ENCODE data around the gene SLC45A3.
A peak's percentile ranks its signal among the peaks of the same experiment; 100 is the strongest.

Gene SLC45A3

GRCh38 chr1:205714190-205714905 lies 34.0 kb upstream of the SLC45A3 start:
- Histone ChIP-seq H3K27me3 (ENCODE audit: control insufficient read depth, insufficient read depth, low read length, poor library complexity, severe bottlenecking) (no peaks in the 10 kb centered on the region), H3K4me1 (ENCODE audit: control insufficient read depth, insufficient read depth, low read length) (peaks cover 5% of the 10 kb centered on the region), H3K4me3 (ENCODE audit: insufficient read depth, low read depth, low read length) (no peak overlapping the region), H3K36me3 (ENCODE audit: control insufficient read depth, insufficient read depth, low read length) (peaks cover 20% of the 10 kb centered on the region), H3K9me3 (ENCODE audit: control insufficient read depth, low read length) (no peaks in the 10 kb centered on the region), H3K27ac (ENCODE audit: insufficient read depth, low read depth, low read length, poor library complexity, severe bottlenecking) (peak overlapping the region; percentile 62)
- WGBS, 2 experiments, result 93 to 94% methylated on average over 5 of the region's 5 CpGs

- Histone ChIP-seq H3K27me3 (ENCODE audit: control insufficient read depth, insufficient read depth, low read length, poor library complexity, severe bottlenecking) (no peaks in the 10 kb centered on the region), H3K4me3 (ENCODE audit: insufficient read depth, low read depth, low read length) (no peak overlapping the region), H3K27ac (ENCODE audit: insufficient read depth, low read depth, low read length, poor library complexity, severe bottlenecking) (peak overlapping the region; percentile 1), H3K36me3 (ENCODE audit: control insufficient read depth, insufficient read depth, low read length) (peaks cover 2% of the 10 kb centered on the region), H3K9me3 (ENCODE audit: control insufficient read depth, low read length) (no peaks in the 10 kb centered on the region), H3K4me1 (ENCODE audit: control insufficient read depth, insufficient read depth, low read length) (peaks cover 5% of the 10 kb centered on the region)
- 56 to 66% methylated on average over 8 of the region's 8 CpGs for WGBS, 2 experiments
These were observed 31.1 kb upstream of the SLC45A3 start for GRCh38 chr1:205711105-205712048.

DNA sequence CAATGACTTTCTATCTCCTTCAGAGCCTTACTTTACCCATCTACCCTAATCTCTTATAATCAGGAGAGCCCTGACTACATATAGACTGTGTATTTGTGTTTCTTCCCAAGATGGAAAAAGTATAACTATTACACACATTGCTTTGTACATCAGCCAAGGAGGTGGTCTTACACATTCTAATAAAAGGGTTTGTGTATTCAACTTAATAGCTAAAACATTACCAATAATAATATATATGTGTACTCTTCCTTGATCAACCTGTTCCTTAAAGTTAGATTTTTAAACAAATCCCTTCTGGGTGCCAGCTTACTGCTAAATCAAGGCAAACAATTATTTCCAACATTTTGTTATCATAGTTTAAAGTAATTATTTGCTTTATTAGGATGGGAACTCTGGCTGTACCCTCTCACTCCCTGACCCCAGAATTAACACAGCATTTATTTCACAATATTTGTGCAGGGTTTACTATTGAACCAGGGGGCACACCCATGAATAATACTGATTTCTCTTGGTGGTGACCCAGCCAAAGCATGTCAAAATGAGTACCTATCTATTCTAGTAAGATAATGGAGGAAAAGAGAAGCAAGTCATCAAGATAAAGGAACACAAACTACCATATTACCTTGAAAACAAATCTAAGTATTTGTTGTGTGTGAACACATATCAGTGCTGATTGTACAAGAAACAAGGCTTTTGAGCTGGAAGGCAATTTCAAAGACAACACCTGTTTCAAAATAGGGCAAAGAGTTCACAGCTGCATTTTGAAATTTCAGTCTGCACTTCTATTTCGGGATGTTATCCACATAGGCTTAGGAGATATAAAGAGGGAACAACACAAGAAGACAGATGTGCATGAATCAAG lies 30.1 kb upstream of the SLC45A3 start:
- 77 to 85% methylated on average over 1 of the region's 1 CpG for WGBS, 2 experiments
- peaks cover 2% of the 10 kb centered on the region for H3K36me3 ChIP-seq (ENCODE audit: control insufficient read depth, insufficient read depth, low read length)
- no peaks in the 10 kb centered on the region for H3K9me3 ChIP-seq (ENCODE audit: control insufficient read depth, low read length)

GRCh38 chr1:205709640-205710039 lies 29.3 kb upstream of the SLC45A3 start:
- no peaks in the 10 kb centered on the region for H3K9me3 ChIP-seq (ENCODE audit: control insufficient read depth, low read length)
- no peaks in the 10 kb centered on the region for H3K36me3 ChIP-seq (ENCODE audit: control insufficient read depth, insufficient read depth, low read length)
- peaks cover 5% of the 10 kb centered on the region for H3K4me1 ChIP-seq (ENCODE audit: control insufficient read depth, insufficient read depth, low read length)
- WGBS, 2 experiments, result 92 to 95% methylated on average over 2 of the region's 2 CpGs
- no peak overlapping the region for H3K4me3 ChIP-seq (ENCODE audit: insufficient read depth, low read depth, low read length)
- no peak overlapping the region for H3K27ac ChIP-seq (ENCODE audit: insufficient read depth, low read depth, low read length, poor library complexity, severe bottlenecking)
- H3K27me3 ChIP-seq (ENCODE audit: control insufficient read depth, insufficient read depth, low read length, poor library complexity, severe bottlenecking), result no peaks in the 10 kb centered on the region

More for the DNA sequence above, 30.1 kb upstream of the SLC45A3 start:
- no peak overlapping the region for H3K27ac ChIP-seq (ENCODE audit: insufficient read depth, low read depth, low read length, poor library complexity, severe bottlenecking)
- no peak overlapping the region for H3K4me3 ChIP-seq (ENCODE audit: insufficient read depth, low read depth, low read length)
- H3K4me1 ChIP-seq (ENCODE audit: control insufficient read depth, insufficient read depth, low read length), result peaks cover 5% of the 10 kb centered on the region
- H3K27me3 ChIP-seq (ENCODE audit: control insufficient read depth, insufficient read depth, low read length, poor library complexity, severe bottlenecking), result no peaks in the 10 kb centered on the region

DNA sequence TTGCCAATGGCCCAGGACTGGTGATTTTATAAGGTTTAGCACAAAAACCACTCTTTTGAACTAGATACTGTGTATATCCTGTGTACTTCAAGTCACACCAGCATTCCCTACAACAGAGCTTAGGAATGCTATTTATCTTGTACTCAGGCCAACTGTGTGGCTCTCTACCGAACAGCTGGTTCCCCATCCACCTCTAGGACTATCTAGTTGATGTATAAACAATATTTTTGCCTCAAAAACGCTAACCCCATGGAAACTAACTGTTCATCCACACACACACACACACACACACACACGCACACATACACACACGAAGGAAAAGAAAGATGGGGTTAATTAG lies 28.7 kb upstream of the SLC45A3 start:
- Histone ChIP-seq H3K27me3 (ENCODE audit: control insufficient read depth, insufficient read depth, low read length, poor library complexity, severe bottlenecking) (no peaks in the 10 kb centered on the region), H3K9me3 (ENCODE audit: control insufficient read depth, low read length) (no peaks in the 10 kb centered on the region), H3K4me1 (ENCODE audit: control insufficient read depth, insufficient read depth, low read length) (peaks cover 5% of the 10 kb centered on the region), H3K27ac (ENCODE audit: insufficient read depth, low read depth, low read length, poor library complexity, severe bottlenecking) (no peak overlapping the region), H3K4me3 (ENCODE audit: insufficient read depth, low read depth, low read length) (no peak overlapping the region), H3K36me3 (ENCODE audit: control insufficient read depth, insufficient read depth, low read length) (no peaks in the 10 kb centered on the region)
- 90 to 100% methylated on average over 2 to 3 of the region's 4 CpGs for WGBS, 2 experiments

DNA sequence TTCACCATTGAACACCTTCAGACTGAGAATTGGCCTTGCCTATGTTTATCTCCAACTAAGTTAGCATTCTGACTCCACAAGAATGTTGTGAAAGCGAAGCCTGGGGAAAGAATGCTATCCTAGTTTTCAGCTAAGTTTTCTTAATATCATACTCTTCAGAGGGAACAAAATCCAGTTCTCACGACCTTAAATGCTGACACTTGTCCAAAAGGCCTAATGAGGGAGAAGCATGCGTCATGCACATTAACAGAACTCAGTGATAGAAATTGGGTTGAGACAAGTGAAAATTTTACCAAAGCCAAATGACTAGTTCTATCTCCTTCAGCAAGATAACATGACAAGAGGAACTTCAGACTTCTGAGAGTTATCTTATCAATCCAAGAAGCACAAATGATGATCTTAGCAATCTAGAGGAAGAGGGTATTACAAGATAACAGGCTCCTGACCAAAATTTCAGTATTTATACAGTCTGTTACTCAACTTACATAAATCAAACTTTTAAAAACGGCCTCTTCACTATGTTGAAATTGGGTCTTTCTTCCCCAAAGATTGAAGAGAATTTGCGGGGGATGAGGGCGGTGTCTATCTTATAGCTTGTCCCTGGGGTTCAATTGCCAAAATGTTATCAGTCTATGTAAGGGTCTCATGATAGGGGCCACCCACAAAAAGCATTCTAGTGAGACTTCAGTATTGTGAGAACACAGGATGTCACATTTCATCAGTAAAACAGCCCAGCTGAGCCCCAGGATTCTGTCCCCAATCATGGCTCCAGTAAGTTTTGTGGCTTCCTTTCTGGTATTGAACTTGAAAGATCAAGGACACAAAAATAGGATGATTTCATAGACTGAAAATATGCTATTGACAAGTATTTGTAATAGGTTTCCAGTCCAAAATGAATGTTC lies 26.5 kb upstream of the SLC45A3 start:
- Histone ChIP-seq H3K27ac (ENCODE audit: insufficient read depth, low read depth, low read length, poor library complexity, severe bottlenecking) (no peak overlapping the region), H3K4me1 (ENCODE audit: control insufficient read depth, insufficient read depth, low read length) (peaks cover 23% of the 10 kb centered on the region), H3K9me3 (ENCODE audit: control insufficient read depth, low read length) (no peaks in the 10 kb centered on the region), H3K4me3 (ENCODE audit: insufficient read depth, low read depth, low read length) (no peak overlapping the region), H3K27me3 (ENCODE audit: control insufficient read depth, insufficient read depth, low read length, poor library complexity, severe bottlenecking) (no peaks in the 10 kb centered on the region), H3K36me3 (ENCODE audit: control insufficient read depth, insufficient read depth, low read length) (no peaks in the 10 kb centered on the region)
- 93 to 95% methylated on average over 6 of the region's 6 CpGs for whole genome bisulfite sequencing, 2 experiments

- no peaks in the 10 kb centered on the region for H3K9me3 ChIP-seq (ENCODE audit: control insufficient read depth, low read length)
- no peaks in the 10 kb centered on the region for H3K36me3 ChIP-seq (ENCODE audit: control insufficient read depth, insufficient read depth, low read length)
- peaks cover 30% of the 10 kb centered on the region for H3K4me1 ChIP-seq (ENCODE audit: control insufficient read depth, insufficient read depth, low read length)
- no peaks in the 10 kb centered on the region for H3K27me3 ChIP-seq (ENCODE audit: control insufficient read depth, insufficient read depth, low read length, poor library complexity, severe bottlenecking)
- H3K4me3 ChIP-seq (ENCODE audit: insufficient read depth, low read depth, low read length), result no peak overlapping the region
- H3K27ac ChIP-seq (ENCODE audit: insufficient read depth, low read depth, low read length, poor library complexity, severe bottlenecking), result no peak overlapping the region
- WGBS, 2 experiments, result 90 to 96% methylated on average over 2 of the region's 2 CpGs
These were observed 24.6 kb upstream of the SLC45A3 start for GRCh38 chr1:205704903-205705302.

GRCh38 chr1:205703072-205703471 lies 22.8 kb upstream of the SLC45A3 start:
- H3K4me3 ChIP-seq (ENCODE audit: insufficient read depth, low read depth, low read length), result no peak overlapping the region
- 78 to 91% methylated on average over 1 of the region's 1 CpG for WGBS, 2 experiments
- H3K9me3 ChIP-seq (ENCODE audit: control insufficient read depth, low read length), result no peaks in the 10 kb centered on the region
- H3K27ac ChIP-seq (ENCODE audit: insufficient read depth, low read depth, low read length, poor library complexity, severe bottlenecking), result no peak overlapping the region
- no peaks in the 10 kb centered on the region for H3K27me3 ChIP-seq (ENCODE audit: control insufficient read depth, insufficient read depth, low read length, poor library complexity, severe bottlenecking)
- no peaks in the 10 kb centered on the region for H3K36me3 ChIP-seq (ENCODE audit: control insufficient read depth, insufficient read depth, low read length)
- H3K4me1 ChIP-seq (ENCODE audit: control insufficient read depth, insufficient read depth, low read length), result peaks cover 30% of the 10 kb centered on the region

DNA sequence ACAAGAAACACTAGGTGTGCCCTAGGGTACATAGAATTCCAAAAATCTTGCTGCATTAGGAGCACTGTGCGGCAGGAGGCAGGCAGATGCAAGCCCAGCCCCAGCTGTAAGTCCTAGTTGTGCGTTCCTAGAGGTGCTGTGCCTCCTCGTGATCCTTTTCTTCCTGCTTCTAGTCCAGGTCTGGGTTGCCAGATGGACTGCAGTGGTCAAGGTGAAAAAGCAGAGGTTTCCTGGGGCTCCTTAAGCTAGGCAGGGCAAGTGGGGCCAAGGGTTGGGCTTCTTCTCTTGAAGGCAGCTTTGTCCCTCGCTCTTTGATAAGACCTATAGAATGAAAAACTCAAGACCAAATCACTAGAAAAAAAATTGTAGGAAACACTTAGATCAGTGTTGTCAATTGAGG lies 21.6 kb upstream of the SLC45A3 start:
- WGBS, 2 experiments, result 78 to 82% methylated on average over 4 of the region's 4 CpGs
- no peak overlapping the region for H3K27ac ChIP-seq (ENCODE audit: insufficient read depth, low read depth, low read length, poor library complexity, severe bottlenecking)
- peaks cover 40% of the 10 kb centered on the region for H3K4me1 ChIP-seq (ENCODE audit: control insufficient read depth, insufficient read depth, low read length)
- no peaks in the 10 kb centered on the region for H3K27me3 ChIP-seq (ENCODE audit: control insufficient read depth, insufficient read depth, low read length, poor library complexity, severe bottlenecking)
- H3K9me3 ChIP-seq (ENCODE audit: control insufficient read depth, low read length), result no peaks in the 10 kb centered on the region
- H3K36me3 ChIP-seq (ENCODE audit: control insufficient read depth, insufficient read depth, low read length), result no peaks in the 10 kb centered on the region
- no peak overlapping the region for H3K4me3 ChIP-seq (ENCODE audit: insufficient read depth, low read depth, low read length)

Measured in ectodermal cell (in vitro differentiated cells).